ENCODE measurements around the gene PUS10.

- TF ChIP-seq EZH2phosphoT487 (IDR thresholded peaks at IDR 0.05; ENCODE audit: insufficient read depth, low read depth): no peak
- TF ChIP-seq EZH2 (IDR thresholded peaks at IDR 0.05; ENCODE audit: insufficient read depth, poor library complexity, severe bottlenecking): no peak
These were observed 52.6 kb downstream of the PUS10 start for GRCh38 chr2:60965499-60965785.
